GM18502 (cell line): Measurements from ENCODE around the gene S100A3.
"Not testable (repeated sequence)": the region's sequence is repeated elsewhere in the genome, so short reads cannot be mapped to it uniquely, and the experiment has no call there.

Experiments
- ATAC-seq: cut with Tn5 transposase; IDR thresholded peaks from one replicate; pipeline ENCODE4 v1.9.1; 2021; ENCODE audit warnings: mild to moderate bottlenecking; ENCODE audit not compliant: unreplicated experiment, poor library complexity

Gene S100A3

DNA sequence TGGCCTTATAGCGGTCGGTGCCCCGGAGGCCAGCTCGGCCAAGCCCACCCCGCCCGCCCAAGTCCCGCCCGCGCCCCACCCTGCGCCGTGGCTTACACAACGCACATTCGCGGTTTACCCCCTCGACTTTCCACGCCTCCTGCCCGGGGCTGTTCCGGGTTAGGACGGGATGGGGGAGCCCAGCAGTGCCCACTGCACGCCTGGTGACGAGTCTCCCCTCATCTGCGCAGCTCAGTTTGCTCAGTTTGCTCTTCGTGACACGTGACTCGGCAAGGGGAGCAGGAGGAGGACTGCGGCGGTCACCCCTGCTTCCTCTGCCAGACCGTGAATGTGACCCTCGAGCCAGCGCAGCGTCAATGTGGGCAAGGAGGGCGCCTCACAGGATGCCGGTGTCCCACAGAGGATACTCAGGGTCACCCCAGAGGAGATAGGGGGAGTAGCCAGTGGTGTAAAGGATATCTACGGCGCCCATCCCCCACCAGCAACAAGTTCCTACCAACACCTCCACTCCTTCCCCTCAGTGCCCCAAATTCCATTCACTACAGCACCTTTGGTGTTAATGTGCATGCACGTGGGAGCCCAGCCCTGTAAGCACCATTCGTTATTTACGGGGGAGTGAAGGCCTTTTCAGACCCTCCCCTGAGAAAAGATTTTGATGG lies 12.9 kb downstream of the S100A3 start:
- peak; percentile 47 for ATAC-seq

GRCh38 chr1:153535242-153536011 lies 13.6 kb downstream of the S100A3 start, which contains the start of gene S100A6:
Gene S100A6 (minus strand): TSS chr1:153535991. CDS start chr1:153535339, 652 bp downstream.
- peak; percentile 42 for ATAC-seq

- no peak for ATAC-seq
These were observed 14.2 kb downstream of the S100A3 start for GRCh38 chr1:153534925-153535241.

DNA sequence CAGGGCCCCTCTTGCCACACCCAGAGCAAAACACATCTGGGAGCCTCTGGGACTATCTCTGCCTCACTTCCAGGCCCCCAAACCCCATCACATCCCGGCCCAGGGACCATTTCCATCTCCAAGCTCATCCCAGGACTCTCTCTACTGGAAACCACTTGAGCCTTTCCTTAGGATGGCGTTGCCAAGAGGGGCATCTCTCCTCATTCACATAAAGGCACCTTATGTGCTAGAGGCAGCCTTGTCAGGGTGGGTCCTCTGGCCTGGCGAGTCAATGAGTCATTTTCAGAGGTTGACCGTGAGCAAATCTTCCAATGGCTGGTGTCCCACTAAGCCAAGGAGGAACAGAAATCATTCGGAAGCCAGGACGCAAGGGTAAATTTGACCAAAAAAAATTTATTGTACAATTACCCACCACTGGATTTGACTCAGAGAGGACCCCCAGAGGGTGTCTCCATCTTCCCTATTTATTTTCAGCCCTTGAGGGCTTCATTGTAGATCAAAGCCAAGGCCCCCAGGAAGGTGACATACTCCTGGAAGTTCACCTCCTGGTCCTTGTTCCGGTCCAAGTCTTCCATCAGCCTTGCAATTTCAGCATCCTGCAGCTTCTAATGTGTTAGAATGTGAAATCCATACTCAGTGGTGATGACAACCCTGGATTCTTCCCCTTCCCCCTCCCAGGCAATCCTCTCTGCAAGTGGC lies 14.7 kb downstream of the S100A3 start:
- no peak for ATAC-seq

DNA sequence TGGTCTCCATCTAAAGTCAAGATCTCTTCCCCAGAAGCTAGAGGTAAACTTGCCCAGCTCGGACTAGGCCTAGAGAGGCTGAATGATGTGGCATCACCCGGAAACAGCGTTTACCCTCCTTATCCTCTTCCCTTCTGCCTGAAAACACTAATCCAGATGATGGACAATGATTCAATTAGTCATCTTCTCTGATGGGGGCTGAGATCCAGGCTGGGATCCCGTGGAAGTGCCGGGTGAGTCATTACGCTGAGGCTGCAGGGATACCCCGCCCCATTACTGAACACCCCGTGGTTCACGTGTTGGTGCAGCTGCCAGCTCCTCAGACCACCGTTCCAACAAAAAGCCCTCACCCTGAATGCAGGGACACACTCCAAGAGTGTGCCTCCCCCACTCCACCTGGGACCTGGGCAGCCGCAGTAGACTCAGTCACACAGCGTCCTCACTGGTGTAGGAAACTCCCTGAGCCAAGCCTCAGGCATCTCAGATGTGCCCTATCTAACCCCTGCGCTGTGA lies 15.3 kb downstream of the S100A3 start:
- ATAC-seq, result no peak

GRCh38 chr1:153532769-153533599 lies 16.1 kb downstream of the S100A3 start:
- ATAC-seq, result no peak

GRCh38 chr1:153532181-153532580 lies 16.9 kb downstream of the S100A3 start:
- ATAC-seq, result no peak

- ATAC-seq, result no peak
These were observed 17.4 kb downstream of the S100A3 start for GRCh38 chr1:153531638-153532037.

DNA sequence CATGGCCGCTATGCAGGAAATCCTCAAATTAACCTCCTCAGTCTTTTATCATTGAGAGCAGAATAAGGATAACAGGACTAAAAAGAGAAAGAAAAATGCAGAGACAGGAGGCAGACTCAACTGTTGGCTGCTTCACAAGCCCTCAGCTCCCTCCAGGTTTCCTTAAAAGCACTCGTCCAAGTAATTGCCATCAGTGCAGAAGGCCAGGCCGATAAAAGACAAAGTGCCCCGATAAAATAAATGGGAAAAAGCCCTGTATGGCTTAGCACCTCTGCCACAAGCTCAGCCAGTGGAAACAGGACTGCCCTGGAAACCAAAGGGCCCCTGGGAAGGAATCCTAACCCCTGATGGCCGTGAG lies 21.4 kb downstream of the S100A3 start:
- ATAC-seq, result no peak

DNA sequence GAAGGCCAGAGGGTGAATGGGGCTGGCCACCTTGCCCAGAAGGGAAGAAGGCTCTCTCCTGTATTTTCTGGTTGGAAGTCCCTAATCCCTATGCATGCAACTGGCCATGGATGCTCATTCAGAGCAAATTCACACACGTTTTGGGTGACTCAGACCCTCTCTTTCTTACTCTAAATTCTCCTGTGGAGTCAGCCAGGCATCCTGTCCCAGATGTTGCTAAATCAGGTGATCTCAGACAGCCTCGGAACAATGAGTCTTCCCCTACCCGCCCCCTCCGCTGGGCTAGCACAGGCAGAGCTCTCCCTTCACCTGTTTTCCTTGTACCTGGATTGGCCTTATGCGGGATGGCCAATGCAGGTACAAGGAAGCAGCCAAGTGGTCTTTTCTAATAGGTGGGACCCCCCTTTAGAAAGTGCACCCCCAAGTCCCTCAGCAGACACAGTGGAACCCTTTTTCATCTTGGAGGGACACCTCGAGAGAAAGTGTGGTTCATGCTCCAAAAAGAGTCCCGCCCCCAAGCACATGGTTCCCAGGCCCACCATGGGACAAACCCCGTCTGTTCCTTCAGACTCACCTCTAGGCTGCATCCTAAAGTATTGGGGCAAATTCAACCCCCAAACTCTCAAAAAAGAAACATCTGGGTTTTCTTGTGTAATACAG lies 21.9 kb downstream of the S100A3 start:
- ATAC-seq, result no peak

GRCh38 chr1:153526132-153526543 lies 22.9 kb downstream of the S100A3 start:
- no peak for ATAC-seq

- ATAC-seq, result no peak
These were observed 23.9 kb downstream of the S100A3 start for GRCh38 chr1:153525088-153525728.

DNA sequence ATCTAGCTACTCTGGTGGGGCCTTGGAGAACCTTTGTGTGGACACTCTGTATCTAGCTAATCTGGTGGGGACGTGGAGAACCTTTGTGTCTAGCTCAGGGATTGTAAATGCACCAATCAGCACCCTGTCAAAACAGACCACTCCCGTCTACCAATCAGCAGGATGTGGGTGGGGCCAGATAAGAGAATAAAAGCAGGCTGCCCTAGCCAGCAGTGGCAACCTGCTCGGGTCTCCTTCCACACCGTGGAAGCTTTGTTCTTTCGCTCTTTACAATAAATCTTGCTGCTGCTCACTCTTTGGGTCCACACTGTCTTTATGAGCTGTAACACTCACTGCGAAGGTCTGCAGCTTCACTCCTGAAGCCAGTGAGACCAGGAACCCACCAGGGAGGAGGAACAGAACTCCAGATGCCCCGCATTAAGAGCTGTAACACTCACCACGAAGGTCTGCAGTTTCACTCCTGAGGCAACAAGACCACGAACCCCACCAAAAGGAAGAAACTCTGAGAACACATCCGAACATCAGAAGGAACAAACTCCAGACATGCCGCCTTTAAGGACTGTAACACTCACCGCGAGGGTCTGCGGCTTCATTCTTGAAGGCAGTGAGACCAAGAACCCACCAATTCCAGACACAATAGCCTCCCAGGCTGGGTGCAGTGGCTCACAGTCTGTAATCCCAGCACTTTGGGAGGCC lies 26.6 kb downstream of the S100A3 start:
- ATAC-seq, result not testable (repeated sequence)

GRCh38 chr1:153521808-153522207 lies 27.2 kb downstream of the S100A3 start:
- not testable (repeated sequence) for ATAC-seq

- no peak for ATAC-seq
These were observed 28.1 kb downstream of the S100A3 start for GRCh38 chr1:153520818-153521476.

- not testable (repeated sequence) for ATAC-seq
These were observed 28.8 kb downstream of the S100A3 start for GRCh38 chr1:153520137-153520691.

DNA sequence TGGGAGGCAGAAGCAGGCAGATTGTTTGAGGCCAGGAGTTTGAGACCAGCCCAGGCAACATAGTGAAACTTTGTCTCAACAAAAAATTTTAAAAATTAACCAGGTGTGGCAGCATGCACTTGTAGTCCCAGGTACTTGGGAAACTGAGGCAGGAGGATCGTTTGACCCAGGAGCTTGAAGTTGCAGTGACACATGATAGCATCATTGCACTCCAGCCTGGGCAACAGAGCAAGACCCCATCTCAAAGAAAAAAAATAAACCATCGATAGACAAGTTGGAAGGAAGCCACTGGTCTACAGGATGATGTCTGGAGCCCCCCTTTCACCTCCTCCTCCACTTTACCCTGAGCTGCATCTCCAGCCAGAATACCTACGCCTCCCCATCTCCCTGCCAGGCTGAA lies 29.8 kb downstream of the S100A3 start:
- ATAC-seq, result no peak
